ENCODE data around the gene BCOR.

DNA sequence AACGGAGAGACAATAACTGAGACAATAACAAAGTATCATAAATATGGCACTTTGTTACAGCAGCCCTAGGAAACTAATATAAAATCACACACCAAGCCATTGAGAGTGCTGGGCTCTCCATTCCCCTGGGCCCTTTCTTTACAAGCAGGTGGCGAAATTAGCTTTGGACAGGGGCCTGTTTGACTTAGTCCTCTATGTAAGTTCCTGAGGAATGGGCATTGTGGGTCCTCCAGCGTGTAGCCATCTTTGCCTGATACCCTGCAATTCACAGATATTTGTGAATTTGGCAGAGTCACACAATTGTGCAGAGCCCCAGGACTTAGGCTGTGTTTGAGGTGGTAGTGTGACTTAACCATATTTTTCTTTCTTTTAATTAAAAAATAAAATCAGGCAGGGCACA is 67.6 kb downstream of the BCOR start:
- no peak for TF ChIP-seq POLR2A (IDR thresholded peaks at IDR 0.05; ENCODE audit: low read depth, low read length)
- no peak for TF ChIP-seq TAF1 (IDR thresholded peaks at IDR 0.05; ENCODE audit: borderline replicate concordance, low read depth, low read length)
